Keratinocyte (primary cell): ENCODE data around the gene CLDN9. TPM values are rescaled to one million over a fixed set of nuclear protein-coding genes. Genes with fewer than 3 reads are reported as not detected.

Source experiments
- DNase-seq: peaks from one replicate; pipeline ENCODE4 v3.0.0-alpha.2; 2011; ENCODE audit warnings: low read depth, missing footprints, low spot score
- FAIRE-seq: peaks from 2 replicates; lab custom pipeline; 2011; peaks lifted over from hg19 to GRCh38; lab: Jason Lieb, UNC
- H2AFZ ChIP-seq: 2 replicates; pipeline ENCODE4 v1.6.0; 2012; ENCODE audit warnings: low read length, control low read depth, inconsistent platforms; ENCODE audit not compliant: control insufficient read depth
- H3K27ac ChIP-seq: 2 replicates; pipeline ENCODE4 v1.5.1; 2011; ENCODE audit warnings: low read length; ENCODE audit not compliant: control insufficient read depth, insufficient read depth
- H3K27me3 ChIP-seq: 3 replicates; pipeline ENCODE4 v1.6.0; 2011; ENCODE audit warnings: low read length; ENCODE audit not compliant: control insufficient read depth, insufficient read depth; ENCODE audit errors: extremely low read depth
- H3K36me3 ChIP-seq, 2 experiments: 2 replicates in 1 of 2; 3 replicates in 1 of 2; pipeline ENCODE4 v1.5.1; 2011; ENCODE audit warnings: low read length in 2 of 2, mild to moderate bottlenecking in 1 of 2; ENCODE audit not compliant: control insufficient read depth in 2 of 2, insufficient read depth in 2 of 2; ENCODE audit errors: extremely low read depth in 1 of 2
- H3K4me1 ChIP-seq: 3 replicates; pipeline ENCODE4 v1.5.1; 2011; ENCODE audit warnings: low read length; ENCODE audit not compliant: control insufficient read depth, insufficient read depth; ENCODE audit errors: extremely low read depth
- H3K4me2 ChIP-seq: 3 replicates; pipeline ENCODE4 v1.6.0; 2011; ENCODE audit warnings: low read depth, low read length; ENCODE audit not compliant: control insufficient read depth, insufficient read depth; ENCODE audit errors: extremely low read depth
- H3K4me3 ChIP-seq, 3 experiments: fragments of 200-600 bp in 1 of 3; sonication (generic) in 1 of 3; 2 replicates in 2 of 3; 3 replicates in 1 of 3; pipeline ENCODE4 v1.5.1; 2011 to 2016; ENCODE audit warnings: low read length in 3 of 3, mild to moderate bottlenecking in 3 of 3, control low read depth in 2 of 3, inconsistent platforms in 1 of 3, low read depth in 1 of 3, mixed read lengths in 1 of 3, mixed run types in 1 of 3, moderate library complexity in 1 of 3; ENCODE audit not compliant: control insufficient read depth in 2 of 3, insufficient read depth in 2 of 3; ENCODE audit errors: extremely low read depth in 1 of 3
- H3K79me2 ChIP-seq: 2 replicates; pipeline ENCODE4 v1.6.0; 2012; ENCODE audit warnings: low read length; ENCODE audit not compliant: control insufficient read depth, insufficient read depth
- H3K9ac ChIP-seq: 3 replicates; pipeline ENCODE4 v1.6.0; 2011; ENCODE audit warnings: low read length; ENCODE audit not compliant: control insufficient read depth, insufficient read depth; ENCODE audit errors: extremely low read depth
- H3K9me1 ChIP-seq: 3 replicates; pipeline ENCODE4 v1.6.0; 2011; ENCODE audit warnings: low read length; ENCODE audit not compliant: control insufficient read depth, insufficient read depth; ENCODE audit errors: extremely low read depth
- H3K9me3 ChIP-seq: 2 replicates; pipeline ENCODE4 v1.5.1; 2012; ENCODE audit warnings: low read depth, low read length; ENCODE audit not compliant: control insufficient read depth
- H4K20me1 ChIP-seq: 3 replicates; pipeline ENCODE4 v1.6.0; 2011; ENCODE audit warnings: low read length; ENCODE audit not compliant: control insufficient read depth, insufficient read depth; ENCODE audit errors: extremely low read depth
- CTCF ChIP-seq, 3 experiments: IDR thresholded peaks in 1 of 3; conservative IDR thresholded peaks in 1 of 3; optimal IDR thresholded peaks in 1 of 3; 2 replicates in 2 of 3; 3 replicates in 1 of 3; pipeline versions ENCODE3 to v1.5.1; 2011; ENCODE audit warnings: low read length in 3 of 3, mild to moderate bottlenecking in 3 of 3, moderate library complexity in 2 of 3, control low read depth in 1 of 3, inconsistent platforms in 1 of 3; ENCODE audit not compliant: insufficient read depth in 2 of 3; ENCODE audit errors: extremely low read depth in 1 of 3
- EZH2 ChIP-seq: IDR thresholded peaks from one replicate; pipeline ENCODE4 v1.6.1; 2012; ENCODE audit warnings: inconsistent platforms, mild to moderate bottlenecking, low read length, moderate library complexity
- dilution Hi-C: fragments of 300-500 bp; cut with MboI; formaldehyde crosslinking; loops from one replicate; pipeline ENCODE4 v1.7.0; 2020; ENCODE audit warnings: low sequenced_read_pairs; ENCODE audit not compliant: extremely low pct_ligation_motif_present
- polyA plus RNA-seq, 5 experiments: library from polyadenylated mRNA; depleted of rRNA in 3 of 5; stranded (reverse) in 3 of 5; stranded (forward) in 1 of 5; unstranded in 1 of 5; fragments of >200 nt; gene quantifications; 1 replicate in 1 of 5; 2 replicates in 3 of 5; 3 replicates in 1 of 5; pipeline versions ENCODE4 v1.2.1 to v1.2.3, GENCODE V29; 2011 to 2012; ENCODE audit warnings: missing spikeins in 2 of 5, low read depth in 1 of 5, low replicate concordance in 1 of 5

CLDN9 gene
- polyA plus RNA-seq, 1 donor (not counting 4 experiments of a cell fraction or from before 2014, with no cell fraction given), result not detected

- FAIRE-seq (no peak), DNase-seq (no peak)
- Histone ChIP-seq H3K4me1 (peaks cover 20% of the 10 kb centered on the region), H3K4me2 (no peak overlapping the region), H3K27ac (no peak overlapping the region), H3K79me2 (no peaks in the 10 kb centered on the region), H3K9me3 (no peaks in the 10 kb centered on the region), H3K4me3 (no peak overlapping the region), H3K9me1 (no peaks in the 10 kb centered on the region), H3K36me3 (peaks cover 11 to 22% of the 10 kb centered on the region in 2 experiments), H2AFZ (no peak overlapping the region), H3K9ac (no peak overlapping the region), H4K20me1 (no peaks in the 10 kb centered on the region), H3K27me3 (peaks cover 19% of the 10 kb centered on the region)
- TF ChIP-seq EZH2, result no peak
- TF ChIP-seq CTCF (optimal IDR thresholded peaks at IDR 0.05 in 1 of 3, IDR thresholded peaks at IDR 0.05 in 1 of 3, conservative IDR thresholded peaks at IDR 0.05 in 1 of 3; ENCODE audit: extremely low read depth in 1 of 3, insufficient read depth in 2 of 3, low read length in 3 of 3), result no peak
- dilution Hi-C loops, result no loop called here
Observed at GRCh38 chr16:3027489-3027795, 14.7 kb downstream of the CLDN9 start.

GRCh38 chr16:3027983-3028715, 15.4 kb downstream of the CLDN9 start:
- no peak for DNase-seq
- no peak for TF ChIP-seq EZH2
- TF ChIP-seq CTCF (optimal IDR thresholded peaks at IDR 0.05 in 1 of 3, IDR thresholded peaks at IDR 0.05 in 1 of 3, conservative IDR thresholded peaks at IDR 0.05 in 1 of 3; ENCODE audit: extremely low read depth in 1 of 3, insufficient read depth in 2 of 3, low read length in 3 of 3), result peak; percentile 41 to 92 (median 92)
- Histone ChIP-seq H3K9ac (no peak overlapping the region), H3K27ac (no peak overlapping the region), H3K36me3 (peaks cover 11 to 15% of the 10 kb centered on the region in 2 experiments), H3K27me3 (peaks cover 19% of the 10 kb centered on the region), H3K9me1 (no peaks in the 10 kb centered on the region), H3K4me1 (peaks cover 13% of the 10 kb centered on the region), H4K20me1 (no peaks in the 10 kb centered on the region), H3K4me2 (peak overlapping the region; percentile 41), H3K4me3 (no peak overlapping the region), H3K9me3 (no peaks in the 10 kb centered on the region), H2AFZ (no peak overlapping the region), H3K79me2 (no peaks in the 10 kb centered on the region)
- no peak for FAIRE-seq
- dilution Hi-C loops, result no loop called here
